CD4-positive, alpha-beta T cell treated with Interleukin-4 for 1 hour (primary cell): ENCODE data around the gene KIF12.
A peak's percentile ranks its signal among the peaks of the same experiment; 100 is the strongest.

Experiments used
- DNase-seq, 2 donors: peaks; one replicate each; pipeline ENCODE4 v3.0.0-alpha.2; 2020 to 2022

The KIF12 gene

GRCh38 chr9:114123031-114123977 lies 24.2 kb upstream of the KIF12 start:
- DNase-seq = no peak

GRCh38 chr9:114122136-114123027 lies 23.3 kb upstream of the KIF12 start:
- no peak for DNase-seq

- no peak for DNase-seq
Observed at GRCh38 chr9:114121227-114122135, 22.4 kb upstream of the KIF12 start.

- DNase-seq = no peak
Observed at GRCh38 chr9:114120192-114121014, 21.3 kb upstream of the KIF12 start.

- no peak for DNase-seq
Observed at GRCh38 chr9:114119242-114120191, 20.4 kb upstream of the KIF12 start.

GRCh38 chr9:114117996-114118830 lies 19.1 kb upstream of the KIF12 start:
- DNase-seq = no peak

GRCh38 chr9:114117614-114117995 lies 18.5 kb upstream of the KIF12 start:
- DNase-seq = no peak

GRCh38 chr9:114116126-114116747 lies 17.1 kb upstream of the KIF12 start:
- DNase-seq = no peak

- no peak for DNase-seq
Observed at GRCh38 chr9:114115654-114116125, 16.6 kb upstream of the KIF12 start.

- DNase-seq = no peak
Observed at GRCh38 chr9:114114364-114114763, 15.3 kb upstream of the KIF12 start.

- no peak for DNase-seq
Observed at GRCh38 chr9:114112778-114113584, 13.9 kb upstream of the KIF12 start.

- DNase-seq = no peak
Observed at GRCh38 chr9:114112325-114112724, 13.2 kb upstream of the KIF12 start.

- no peak for DNase-seq
Observed at GRCh38 chr9:114110180-114110579, 11.1 kb upstream of the KIF12 start.

- DNase-seq = no peak
Observed at GRCh38 chr9:114109124-114109523, 10.0 kb upstream of the KIF12 start.

GRCh38 chr9:114108016-114108833 lies 9.1 kb upstream of the KIF12 start:
- DNase-seq = peak; percentile 20 to 24

- no peak for DNase-seq
Observed at GRCh38 chr9:114107286-114108001, 8.4 kb upstream of the KIF12 start.
